NCI-H82 (cell line): ENCODE data around the gene FSTL3.
"Not testable (repeated sequence)": the region's sequence is repeated elsewhere in the genome, so short reads cannot be mapped to it uniquely, and the experiment has no call there.

ENCODE experiments used
- DNase-seq: peaks from one replicate; lab custom pipeline; 2025; lab: John Stamatoyannopoulos, UW

FSTL3 gene

DNA sequence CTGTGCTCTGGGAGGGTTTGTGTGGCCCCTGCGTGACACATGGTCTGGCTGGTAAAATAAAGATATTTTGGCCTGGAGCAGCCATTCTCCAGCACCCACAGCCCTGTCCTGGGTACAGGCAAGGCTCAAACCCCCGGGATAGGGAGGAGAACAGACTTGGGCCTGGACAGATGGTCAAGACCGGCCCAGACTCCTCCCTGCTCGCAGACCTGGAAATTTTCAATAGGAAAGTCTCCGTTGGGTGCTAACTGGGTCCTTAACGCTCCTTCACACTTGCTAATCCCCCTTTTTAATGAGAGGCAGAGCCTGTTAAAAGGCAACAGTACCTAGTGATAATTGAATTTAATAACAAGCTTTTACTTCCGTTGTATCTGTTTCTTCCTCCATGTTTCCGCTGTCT, 35.1 kb downstream of the FSTL3 start:
- peak; percentile 57 for DNase-seq

- no peak for DNase-seq
Measured at GRCh38 chr19:715347-715746, 39.2 kb downstream of the FSTL3 start.

DNA sequence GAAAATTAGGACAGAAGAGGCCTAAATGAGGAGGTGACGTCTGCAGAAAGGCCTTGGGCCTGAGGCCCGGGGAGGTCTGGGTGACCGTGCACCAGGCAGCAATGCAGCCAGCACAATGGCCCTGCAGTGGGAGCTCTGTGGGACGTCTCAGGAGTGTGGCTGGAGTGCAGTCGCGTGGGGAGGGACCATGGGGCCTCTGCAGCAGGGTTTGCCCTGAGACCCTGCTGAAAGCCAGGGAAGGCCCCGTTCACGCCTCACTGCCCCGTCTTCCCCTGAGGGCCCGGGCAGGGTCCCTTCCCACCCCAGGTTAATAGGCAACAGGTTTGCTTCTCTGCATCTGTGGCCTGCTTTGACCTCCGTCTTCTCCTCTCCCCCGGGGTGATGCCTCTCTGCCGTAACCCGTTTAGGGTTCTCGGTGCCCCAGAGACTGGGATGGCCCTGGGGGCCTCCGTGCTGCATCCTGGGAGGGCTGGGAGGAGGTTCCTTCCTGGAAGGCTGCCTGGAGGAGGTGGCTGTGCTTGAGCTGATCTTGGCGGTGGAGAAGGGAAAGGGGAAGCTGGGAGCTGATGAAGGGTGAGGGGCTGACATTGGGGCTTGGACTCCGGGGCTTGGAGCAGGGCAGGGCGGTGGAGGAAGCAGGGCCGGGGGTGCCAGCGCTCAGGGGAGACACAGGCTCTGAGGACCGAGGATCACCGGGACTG, 42.2 kb downstream of the FSTL3 start:
- DNase-seq: no peak

GRCh38 chr19:718991-719512, 42.9 kb downstream of the FSTL3 start:
- DNase-seq: no peak

- DNase-seq: no peak
Measured at GRCh38 chr19:719636-720344, 43.6 kb downstream of the FSTL3 start.

DNA sequence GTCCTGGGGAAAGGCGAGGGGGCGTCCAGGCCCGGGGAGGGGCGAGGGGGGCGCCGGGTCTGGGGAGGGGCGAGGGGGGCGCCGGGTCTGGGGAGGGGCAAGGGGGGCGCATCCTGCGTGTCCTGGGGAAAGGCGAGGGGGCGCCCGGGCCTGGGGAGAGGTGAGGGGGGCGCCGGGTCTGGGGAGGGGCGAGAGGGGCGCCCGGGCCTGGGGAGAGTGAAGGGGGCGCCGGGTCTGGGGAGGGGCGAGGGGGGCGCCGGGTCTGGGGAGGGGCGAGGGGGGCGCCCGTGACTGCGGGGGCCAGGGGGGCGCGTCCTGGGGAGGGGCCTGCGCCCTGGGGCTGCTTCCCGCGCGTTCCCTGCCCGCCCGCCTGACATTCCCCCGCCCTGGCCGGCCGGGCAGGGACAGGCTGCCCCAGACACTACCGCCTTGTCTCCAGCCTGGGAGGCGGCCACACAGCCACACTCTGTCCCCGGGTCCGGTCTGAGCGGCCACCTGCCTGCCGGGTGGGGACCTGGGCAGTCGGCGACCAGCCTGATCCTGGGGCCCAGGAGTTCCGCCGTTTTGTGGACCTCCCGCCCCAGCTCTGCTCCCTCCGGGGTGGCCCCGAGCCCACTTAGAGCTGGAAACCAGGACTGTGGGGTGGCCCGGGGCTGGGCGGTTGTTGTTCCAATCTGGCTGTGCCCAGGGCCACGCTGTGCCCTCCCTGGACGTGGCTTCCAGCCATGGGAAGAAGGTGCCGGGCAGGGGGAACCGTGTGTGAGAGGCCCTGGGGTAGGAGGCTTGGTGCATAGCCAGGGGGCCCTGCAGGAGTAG, 44.4 kb downstream of the FSTL3 start:
- DNase-seq: no peak

DNA sequence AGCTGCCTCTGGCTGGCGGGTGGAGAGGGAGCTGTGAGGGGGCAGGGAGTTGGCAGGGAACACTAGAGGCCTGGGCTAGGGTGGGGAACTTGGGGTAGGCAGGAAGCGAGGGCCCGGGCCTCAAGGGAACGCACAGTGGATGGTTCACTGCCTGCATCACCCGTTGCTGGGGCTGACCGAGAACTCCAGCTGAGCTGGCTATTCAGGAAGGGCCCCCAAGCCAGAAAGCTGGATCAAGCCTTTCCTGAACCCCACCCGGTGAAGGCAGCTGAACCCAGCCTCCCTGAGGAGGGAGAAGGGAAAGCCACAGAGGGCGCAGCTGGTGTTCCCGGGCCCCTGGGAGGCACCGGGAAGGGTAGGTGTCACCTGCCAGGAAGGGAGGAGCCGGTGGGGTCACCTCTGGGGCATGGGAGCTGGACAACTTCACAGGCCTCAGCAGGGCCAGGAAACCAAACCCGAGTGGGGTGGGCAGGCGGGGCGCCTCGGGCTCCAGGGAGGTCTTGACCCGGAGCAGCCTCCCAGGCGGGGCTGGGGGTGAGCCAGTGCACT, 46.4 kb downstream of the FSTL3 start:
- DNase-seq: no peak

- no peak for DNase-seq
Measured at GRCh38 chr19:723247-723646, 47.1 kb downstream of the FSTL3 start.

- DNase-seq: no peak
Measured at GRCh38 chr19:723714-724113, 47.5 kb downstream of the FSTL3 start.

- DNase-seq: no peak
Measured at GRCh38 chr19:725461-726089, 49.4 kb downstream of the FSTL3 start.

- DNase-seq: no peak
Measured at GRCh38 chr19:726993-727956, 51.1 kb downstream of the FSTL3 start.

GRCh38 chr19:728011-728410, 51.8 kb downstream of the FSTL3 start:
- DNase-seq: peak; percentile 70

GRCh38 chr19:729564-729963, 53.4 kb downstream of the FSTL3 start:
- not testable (repeated sequence) for DNase-seq

GRCh38 chr19:729965-730668, 53.9 kb downstream of the FSTL3 start:
- DNase-seq: no peak

DNA sequence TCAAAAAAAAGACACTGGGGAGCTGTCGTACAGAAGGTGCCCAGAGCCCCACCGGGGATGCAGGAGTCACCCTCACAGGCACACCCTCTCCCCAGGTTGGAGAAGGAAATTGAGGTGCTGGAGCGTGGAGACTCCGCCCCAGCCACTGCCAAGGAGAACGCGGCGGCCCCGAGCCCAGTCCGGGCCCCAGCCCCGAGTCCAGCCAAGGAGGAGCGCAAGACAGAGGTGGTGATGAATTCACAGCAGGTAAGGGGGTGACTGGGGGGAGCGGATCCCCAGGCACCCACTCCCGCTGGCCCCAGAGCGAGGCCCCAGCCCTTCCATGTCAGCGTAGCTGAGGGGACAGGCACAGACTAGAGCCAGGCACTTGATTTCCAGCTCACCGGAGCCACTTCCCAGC, 54.8 kb downstream of the FSTL3 start:
- no peak for DNase-seq

- DNase-seq: no peak
Measured at GRCh38 chr19:732148-733069, 56.2 kb downstream of the FSTL3 start.
